ENCODE data around the gene VTI1A. TPM values are rescaled to one million over a fixed set of nuclear protein-coding genes. Genes with fewer than 3 reads are reported as not detected.

The VTI1A gene
- total RNA-seq, 2 donors from 2014 or later = 71.6 to 139 TPM

DNA sequence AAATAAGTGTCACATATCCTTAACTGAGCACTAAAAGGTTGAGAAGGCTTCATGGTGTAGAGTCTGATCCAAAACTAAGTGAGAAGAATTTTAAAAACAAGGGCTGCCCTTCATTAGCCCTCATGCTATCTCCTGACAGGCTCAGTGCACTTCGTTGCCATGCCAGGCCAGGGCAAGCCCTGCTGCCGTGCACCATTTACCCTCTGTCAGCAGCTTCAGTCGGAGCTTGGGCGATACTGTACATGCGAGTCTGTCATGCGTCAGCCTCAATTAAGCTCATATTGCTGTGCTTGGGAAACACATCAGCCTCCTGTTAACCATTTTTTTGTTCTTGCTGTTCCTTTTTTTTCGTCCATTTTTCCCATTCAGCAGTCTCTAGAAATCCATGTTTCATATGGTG is 166.6 kb downstream of the VTI1A start:
- Histone ChIP-seq H3K9me3 (no peaks in the 10 kb centered on the region), H3K27me3 (replicated peaks; ENCODE audit: insufficient read depth) (no peaks in the 10 kb centered on the region), H3K4me1 (ENCODE audit: control insufficient read depth in 1 of 2, low read depth in 2 of 2) (no peaks in the 10 kb centered on the region), H3K27ac (no peak overlapping the region), H3K4me3 (no peak overlapping the region), H3K36me3 (no peaks in the 10 kb centered on the region)
- no peak for ATAC-seq (ENCODE audit: insufficient number of reproducible peaks, low FRiP score, low read depth)
- TF ChIP-seq, protein P1, sequence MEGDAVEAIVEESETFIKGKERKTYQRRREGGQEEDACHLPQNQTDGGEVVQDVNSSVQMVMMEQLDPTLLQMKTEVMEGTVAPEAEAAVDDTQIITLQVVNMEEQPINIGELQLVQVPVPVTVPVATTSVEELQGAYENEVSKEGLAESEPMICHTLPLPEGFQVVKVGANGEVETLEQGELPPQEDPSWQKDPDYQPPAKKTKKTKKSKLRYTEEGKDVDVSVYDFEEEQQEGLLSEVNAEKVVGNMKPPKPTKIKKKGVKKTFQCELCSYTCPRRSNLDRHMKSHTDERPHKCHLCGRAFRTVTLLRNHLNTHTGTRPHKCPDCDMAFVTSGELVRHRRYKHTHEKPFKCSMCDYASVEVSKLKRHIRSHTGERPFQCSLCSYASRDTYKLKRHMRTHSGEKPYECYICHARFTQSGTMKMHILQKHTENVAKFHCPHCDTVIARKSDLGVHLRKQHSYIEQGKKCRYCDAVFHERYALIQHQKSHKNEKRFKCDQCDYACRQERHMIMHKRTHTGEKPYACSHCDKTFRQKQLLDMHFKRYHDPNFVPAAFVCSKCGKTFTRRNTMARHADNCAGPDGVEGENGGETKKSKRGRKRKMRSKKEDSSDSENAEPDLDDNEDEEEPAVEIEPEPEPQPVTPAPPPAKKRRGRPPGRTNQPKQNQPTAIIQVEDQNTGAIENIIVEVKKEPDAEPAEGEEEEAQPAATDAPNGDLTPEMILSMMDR (IDR thresholded peaks at IDR 0.05) = no peak
- no peak for DNase-seq (ENCODE audit: low spot score)

DNA sequence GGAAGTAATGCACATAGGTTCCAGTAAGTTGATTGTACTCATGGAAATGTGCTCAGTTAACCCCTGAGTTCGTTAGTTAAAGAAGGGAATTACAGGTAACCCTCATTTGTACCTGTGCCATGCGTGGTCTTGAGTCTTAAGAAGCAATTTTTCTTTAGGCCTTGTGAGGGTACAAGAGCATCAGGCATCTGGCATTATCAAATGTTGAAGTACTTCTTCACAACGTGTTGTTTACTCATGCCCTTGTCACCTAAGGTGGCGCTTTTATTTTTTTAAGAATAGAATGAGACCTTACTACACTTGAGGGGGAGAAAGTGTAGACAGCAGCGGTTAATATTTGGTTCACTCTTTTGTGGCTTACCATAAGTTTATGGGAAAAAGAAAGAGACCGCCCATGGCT is 167.1 kb downstream of the VTI1A start:
- no peaks in the 10 kb centered on the region for H3K9me3 ChIP-seq
- no peak overlapping the region for H3K27ac ChIP-seq
- TF ChIP-seq, protein P1 (IDR thresholded peaks at IDR 0.05) = no peak
- no peak overlapping the region for H3K4me3 ChIP-seq
- H3K27me3 ChIP-seq (replicated peaks; ENCODE audit: insufficient read depth) = no peaks in the 10 kb centered on the region
- ATAC-seq (ENCODE audit: insufficient number of reproducible peaks, low FRiP score, low read depth) (no peak), DNase-seq (ENCODE audit: low spot score) (no peak)
- no peaks in the 10 kb centered on the region for H3K36me3 ChIP-seq
- no peaks in the 10 kb centered on the region for H3K4me1 ChIP-seq (ENCODE audit: control insufficient read depth in 1 of 2, low read depth in 2 of 2)

- H3K4me1 ChIP-seq (ENCODE audit: control insufficient read depth in 1 of 2, low read depth in 2 of 2) = no peaks in the 10 kb centered on the region
- no peak overlapping the region for H3K27ac ChIP-seq
- H3K9me3 ChIP-seq = no peaks in the 10 kb centered on the region
- no peaks in the 10 kb centered on the region for H3K36me3 ChIP-seq
- no peaks in the 10 kb centered on the region for H3K27me3 ChIP-seq (replicated peaks; ENCODE audit: insufficient read depth)
- ATAC-seq (ENCODE audit: insufficient number of reproducible peaks, low FRiP score, low read depth) = no peak
- no peak for DNase-seq (ENCODE audit: low spot score)
- TF ChIP-seq, protein P1 (IDR thresholded peaks at IDR 0.05) = no peak
- no peak overlapping the region for H3K4me3 ChIP-seq
These were observed 167.6 kb downstream of the VTI1A start for GRCh38 chr10:112614586-112614985.

DNA sequence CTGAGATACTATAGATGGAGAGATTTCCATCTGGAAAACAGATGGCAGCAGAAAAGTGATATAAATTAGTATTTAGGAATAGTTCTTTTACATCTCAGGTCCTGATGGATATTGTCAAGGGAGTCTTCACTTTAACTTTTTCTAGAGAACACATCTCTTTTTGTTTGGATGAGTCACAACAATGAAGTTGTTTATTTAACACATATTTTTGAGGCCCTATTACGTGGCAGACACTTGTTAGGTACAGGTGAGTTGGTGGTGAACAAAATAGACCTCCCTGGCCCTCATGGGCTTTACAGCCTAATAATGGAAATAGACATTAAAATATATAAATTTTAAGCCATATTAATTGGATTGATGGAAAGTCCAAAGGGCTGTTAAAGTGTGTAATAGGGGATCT is 168.3 kb downstream of the VTI1A start:
- TF ChIP-seq, protein P1 (IDR thresholded peaks at IDR 0.05) = no peak
- H3K4me1 ChIP-seq (ENCODE audit: control insufficient read depth in 1 of 2, low read depth in 2 of 2) = no peaks in the 10 kb centered on the region
- no peak for ATAC-seq (ENCODE audit: insufficient number of reproducible peaks, low FRiP score, low read depth)
- no peak overlapping the region for H3K27ac ChIP-seq
- no peak overlapping the region for H3K4me3 ChIP-seq
- no peaks in the 10 kb centered on the region for H3K9me3 ChIP-seq
- no peak for DNase-seq (ENCODE audit: low spot score)
- no peaks in the 10 kb centered on the region for H3K36me3 ChIP-seq
- H3K27me3 ChIP-seq (replicated peaks; ENCODE audit: insufficient read depth) = no peaks in the 10 kb centered on the region

GRCh38 chr10:112616647-112617046 is 169.6 kb downstream of the VTI1A start:
- TF ChIP-seq, protein P1 (IDR thresholded peaks at IDR 0.05) = no peak
- no peak overlapping the region for H3K4me3 ChIP-seq
- DNase-seq (ENCODE audit: low spot score) = no peak

More at GRCh38 chr10:112616647-112617046, 169.6 kb downstream of the VTI1A start:
- no peaks in the 10 kb centered on the region for H3K4me1 ChIP-seq (ENCODE audit: control insufficient read depth in 1 of 2, low read depth in 2 of 2)
- no peak for ATAC-seq (ENCODE audit: insufficient number of reproducible peaks, low FRiP score, low read depth)
- no peaks in the 10 kb centered on the region for H3K36me3 ChIP-seq
- H3K27ac ChIP-seq = no peak overlapping the region
- no peaks in the 10 kb centered on the region for H3K9me3 ChIP-seq
- H3K27me3 ChIP-seq (replicated peaks; ENCODE audit: insufficient read depth) = no peaks in the 10 kb centered on the region

Measured in thoracic aorta (tissue), 2 donors.